GM18951 (cell line): ENCODE measurements around the gene ME3.
"Not testable (repeated sequence)": the region's sequence is repeated elsewhere in the genome, so short reads cannot be mapped to it uniquely, and the experiment has no call there.

Experiments used
- POLR2A ChIP-seq: IDR thresholded peaks from 4 replicates; pipeline ENCODE4 v1.6.1; 2011; ENCODE audit warnings: mild to moderate bottlenecking; ENCODE audit not compliant: insufficient read length, insufficient read depth; ENCODE audit errors: extremely low read depth
- in situ Hi-C: fragments of 300-500 bp; cut with MboI; formaldehyde crosslinking; loops from one replicate; pipeline ENCODE4 v1.12.0; 2022; ENCODE audit warnings: low sequenced_read_pairs, mixed read lengths, inconsistent platforms; ENCODE audit not compliant: unreplicated experiment

The ME3 gene

DNA sequence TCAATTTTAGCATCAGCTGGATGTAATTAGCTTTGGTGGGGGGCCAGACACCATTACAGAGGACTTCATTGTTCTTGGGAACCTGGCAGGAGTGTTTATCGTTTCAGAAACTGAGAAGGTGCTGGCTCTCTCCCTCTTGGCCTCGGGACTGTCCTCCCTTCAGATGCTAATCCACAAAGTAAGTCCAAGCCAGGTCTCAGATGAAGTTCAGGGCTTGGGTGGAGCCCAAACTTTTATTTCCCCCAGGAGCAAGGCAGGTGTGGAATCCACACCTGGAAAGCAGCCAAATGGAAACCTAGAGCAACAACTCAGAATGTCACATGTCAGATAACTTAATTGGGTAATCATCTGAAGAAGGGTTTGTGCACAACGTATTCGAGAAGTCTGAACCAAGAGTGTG is 119.2 kb downstream of the ME3 start:
- in situ Hi-C loops = no loop called here
- TF ChIP-seq POLR2A = no peak

DNA sequence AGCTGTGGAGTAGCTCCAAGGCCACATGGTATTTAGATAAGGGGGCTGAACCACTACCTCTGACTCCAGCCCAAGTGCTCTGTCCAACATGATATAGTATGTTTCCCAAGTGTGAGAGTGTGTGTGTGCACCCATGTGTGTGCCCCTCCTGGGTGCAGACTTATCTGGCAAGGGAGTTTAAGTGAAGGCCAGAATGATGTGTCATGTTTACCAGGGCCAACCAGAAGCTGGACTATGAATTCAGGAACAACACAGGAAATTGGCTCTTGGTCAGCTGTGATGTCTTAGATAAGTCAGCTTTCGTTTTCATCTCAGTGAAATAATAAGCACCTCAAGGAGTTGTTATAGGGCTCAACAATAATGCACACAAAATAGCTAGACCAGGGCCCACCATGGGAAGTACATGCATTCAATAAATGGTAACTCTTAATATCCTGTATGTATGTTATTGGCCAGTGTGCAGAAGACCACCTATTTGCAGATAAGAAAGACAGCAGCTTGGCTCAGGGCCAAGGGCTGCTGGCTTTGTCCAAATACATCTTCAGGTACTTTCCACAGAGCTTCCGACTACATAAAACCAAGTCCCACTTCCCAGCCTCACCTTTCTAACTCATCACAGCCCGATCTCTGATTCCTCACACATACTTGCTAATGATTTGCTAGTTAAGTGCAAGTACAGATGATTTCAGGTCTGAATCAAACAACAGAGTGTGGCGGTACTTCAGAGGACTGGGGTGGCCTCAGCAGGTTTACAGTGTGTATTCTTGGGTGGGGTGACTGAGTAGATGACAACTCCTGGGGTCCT is 120.9 kb downstream of the ME3 start:
- TF ChIP-seq POLR2A = no peak
- in situ Hi-C loops = no loop called here

GRCh38 chr11:86550757-86551156 is 121.7 kb downstream of the ME3 start:
- TF ChIP-seq POLR2A = no peak
- in situ Hi-C loops = no loop called here

GRCh38 chr11:86548271-86548917 is 124.0 kb downstream of the ME3 start:
- in situ Hi-C loops = no loop called here

DNA sequence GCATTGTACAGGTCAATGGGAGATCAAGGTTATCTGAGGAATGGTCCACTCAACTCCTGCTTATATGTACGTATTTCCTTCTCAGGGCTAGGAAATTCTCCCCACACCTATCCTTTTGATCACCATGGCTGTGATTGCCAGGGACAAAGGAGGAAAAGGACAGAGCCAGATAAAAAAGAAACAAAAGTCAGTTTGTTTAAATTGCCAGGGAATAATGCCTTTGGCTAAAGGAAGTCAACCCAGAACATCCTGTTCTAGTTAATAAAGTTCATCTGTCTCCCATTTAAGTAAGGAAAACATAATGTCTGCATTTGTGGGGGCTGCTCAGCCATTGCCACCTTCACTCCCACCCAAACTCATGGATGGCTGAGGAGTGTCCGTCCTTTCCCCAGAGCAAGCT is 124.7 kb downstream of the ME3 start:
- no peak for TF ChIP-seq POLR2A

More at GRCh38 chr11:86548271-86548917, 124.0 kb downstream of the ME3 start:
- no peak for TF ChIP-seq POLR2A

GRCh38 chr11:86541299-86541698 is 131.1 kb downstream of the ME3 start:
- in situ Hi-C loops = not testable (repeated sequence)

More for the DNA sequence above, 124.7 kb downstream of the ME3 start:
- in situ Hi-C loops = no loop called here

DNA sequence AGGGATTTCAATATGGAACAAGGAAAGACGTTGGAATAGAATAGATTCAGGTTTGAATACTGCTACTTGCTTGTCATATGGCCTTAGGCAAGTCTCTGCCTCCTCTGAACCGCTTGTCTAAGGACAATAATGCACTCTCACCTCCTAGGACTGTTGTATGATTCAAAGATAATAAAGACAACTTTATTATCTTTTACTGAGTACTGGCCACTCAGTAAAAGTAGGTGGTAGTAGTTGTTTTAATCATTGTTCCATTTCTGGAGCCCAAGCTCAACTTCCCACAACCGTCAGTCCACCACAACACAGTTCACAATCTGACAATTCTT is 134.2 kb downstream of the ME3 start:
- no peak for TF ChIP-seq POLR2A
- in situ Hi-C loops = no loop called here

DNA sequence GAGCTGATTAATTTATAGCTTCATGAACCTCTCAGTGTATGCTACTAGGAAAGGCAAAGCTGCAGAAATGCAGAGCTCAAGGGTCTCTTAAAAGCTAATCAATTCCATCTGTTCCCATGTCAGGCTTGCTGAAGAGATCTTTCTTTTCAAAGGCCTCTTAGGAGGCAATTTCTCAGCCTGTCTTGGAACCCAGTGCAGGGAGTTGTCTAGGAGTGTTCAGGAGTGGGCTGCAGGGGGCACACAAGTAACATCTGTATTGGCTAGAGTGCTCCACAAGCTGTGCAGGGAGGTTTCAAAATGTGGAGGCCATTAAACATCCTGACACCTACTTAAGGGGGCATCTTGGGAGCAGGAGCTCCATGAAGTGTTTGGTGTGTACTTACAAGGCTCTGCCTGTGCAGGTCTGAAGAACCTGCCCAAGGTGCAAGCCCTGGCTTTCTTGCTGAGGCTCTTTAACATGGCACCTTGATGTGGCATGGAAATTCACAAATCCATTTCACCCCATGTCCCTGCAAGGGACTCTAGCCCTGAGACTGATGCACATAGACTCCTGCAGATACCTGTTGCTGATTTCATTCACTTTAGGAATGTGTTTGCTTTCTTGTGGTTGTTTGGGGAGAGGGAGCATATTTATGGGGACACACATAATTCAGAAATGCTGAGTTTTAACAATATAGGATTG is 134.7 kb downstream of the ME3 start:
- in situ Hi-C loops = no loop called here
- no peak for TF ChIP-seq POLR2A

- in situ Hi-C loops = no loop called here
- TF ChIP-seq POLR2A = no peak
Observed at GRCh38 chr11:86535773-86536172, 136.6 kb downstream of the ME3 start.

DNA sequence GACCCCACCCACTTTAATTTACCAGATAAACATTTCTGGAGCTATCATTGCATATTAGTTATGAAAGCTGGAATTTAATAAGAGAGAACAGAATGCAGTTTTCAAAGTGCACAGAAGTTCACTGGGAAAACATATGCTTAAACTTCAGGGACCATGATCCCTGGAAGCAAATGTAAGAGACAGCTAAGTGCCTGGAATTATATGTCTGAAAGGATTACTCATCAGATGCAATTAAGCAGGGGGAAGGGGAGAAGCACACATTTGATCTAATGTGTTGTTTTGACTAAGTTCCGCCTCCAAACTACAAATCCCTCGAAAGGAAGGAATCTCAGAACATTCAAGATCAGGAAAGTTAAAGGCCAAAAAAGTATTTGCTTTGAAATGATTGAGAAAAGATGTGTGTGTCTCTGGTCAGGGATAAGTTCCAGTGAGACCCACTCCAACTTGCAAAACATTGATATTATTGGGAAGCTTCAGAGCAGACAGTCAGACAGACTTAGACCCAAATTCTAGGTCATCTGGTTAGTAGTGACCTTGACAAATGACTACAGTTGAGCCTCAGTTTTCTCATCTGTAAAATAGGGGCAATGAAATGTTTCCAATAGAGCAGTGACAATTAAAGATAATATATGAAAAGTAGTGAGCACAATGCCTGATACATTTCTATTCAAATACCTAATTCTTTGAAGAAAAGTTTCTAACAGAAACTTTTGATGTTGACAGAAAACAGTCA is 147.6 kb downstream of the ME3 start:
- no peak for TF ChIP-seq POLR2A
- in situ Hi-C loops = no loop called here

DNA sequence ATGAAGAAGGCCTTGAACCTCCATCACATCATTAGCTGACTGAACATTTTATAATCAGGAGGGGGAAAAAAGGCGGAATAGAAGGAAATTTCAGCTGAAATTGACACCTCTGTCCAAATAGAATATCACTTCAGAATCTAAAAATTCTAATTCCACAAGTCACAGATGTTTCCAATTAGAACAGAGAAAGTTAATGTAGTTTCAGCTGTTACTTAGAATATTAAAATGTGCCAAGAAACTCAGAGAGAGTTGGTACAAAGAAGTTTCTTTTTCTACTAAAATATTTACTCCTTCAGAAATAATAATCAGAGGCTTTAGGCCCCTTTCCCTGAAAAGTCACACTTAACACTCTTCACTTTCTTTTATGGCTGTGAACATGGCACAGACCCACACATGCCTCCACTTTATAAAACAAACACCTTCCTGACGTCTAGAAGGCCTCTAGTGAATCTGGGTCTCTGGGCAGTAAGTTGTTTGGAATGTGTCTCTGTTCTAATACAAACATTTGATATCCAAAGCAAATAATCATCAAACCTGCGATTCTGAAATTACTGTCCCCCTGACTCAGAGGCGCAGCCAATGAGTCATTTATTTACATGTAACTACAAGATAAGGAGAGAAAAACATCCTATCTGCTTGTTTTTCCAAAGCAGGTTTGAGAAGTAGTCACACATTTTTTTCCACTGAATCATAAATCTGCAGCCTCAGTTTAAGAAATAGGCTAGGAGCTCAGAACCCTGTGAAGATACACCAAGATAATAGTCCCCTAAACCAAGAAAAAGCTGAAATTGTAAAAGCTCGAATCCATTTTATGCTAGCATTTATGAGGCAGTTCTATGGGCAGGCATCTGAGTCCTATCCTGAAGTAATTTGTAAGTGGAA is 148.4 kb downstream of the ME3 start:
- in situ Hi-C loops = no loop called here
- no peak for TF ChIP-seq POLR2A

- in situ Hi-C loops = not testable (repeated sequence)
Observed at GRCh38 chr11:86522512-86522911, 149.9 kb downstream of the ME3 start.

DNA sequence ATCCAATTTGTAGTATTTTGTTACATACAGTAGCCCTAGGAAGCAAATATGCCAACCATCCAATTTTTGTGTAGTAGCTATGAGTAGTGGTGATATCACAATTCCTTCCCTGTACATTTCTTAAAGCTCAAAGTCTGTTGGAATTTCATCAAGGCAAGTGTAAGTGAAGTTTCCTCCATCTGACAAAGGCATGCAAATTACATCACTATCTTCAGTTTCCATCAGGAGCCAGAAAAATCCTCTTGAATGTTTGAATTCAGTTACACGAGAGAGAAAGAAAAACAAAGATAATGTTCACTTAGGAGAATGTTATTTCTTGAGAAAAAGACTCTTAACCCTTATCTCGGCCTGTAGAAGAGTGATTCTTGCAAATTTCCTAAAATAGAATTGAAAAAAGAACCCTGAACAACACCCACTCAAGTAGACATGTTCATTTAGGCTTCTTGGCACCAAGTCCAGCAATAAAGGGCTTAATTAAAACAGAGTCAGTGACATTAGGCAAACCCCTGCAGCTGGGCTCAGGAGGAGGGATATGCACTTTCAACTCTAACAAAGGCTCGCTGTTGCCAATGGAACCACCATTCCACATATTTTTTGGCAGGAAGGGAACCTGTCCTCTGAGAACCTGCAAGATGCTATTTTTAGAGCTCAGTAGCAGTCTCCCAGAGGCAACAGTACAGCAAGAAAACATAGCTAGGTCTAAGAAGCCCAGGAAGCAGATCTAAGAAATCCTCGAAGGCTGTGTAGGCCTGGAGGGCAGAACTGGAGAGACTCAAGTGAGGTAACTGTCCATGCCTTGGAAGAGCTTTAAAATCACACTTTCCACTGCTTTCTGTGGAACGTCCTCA is 153.1 kb downstream of the ME3 start:
- TF ChIP-seq POLR2A = no peak
- in situ Hi-C loops = no loop called here
